GM23338 (cell line): ENCODE measurements around the gene GNAI1. TPM values are rescaled to one million over a fixed set of nuclear protein-coding genes. Genes with fewer than 3 reads are reported as not detected.

Experiments
- ATAC-seq: fragments of 200-7000 bp; cut with Tn5 transposase; 3 replicates; pipeline ENCODE4 v1.9.1; 2020
- DNase-seq: peaks from one replicate; pipeline ENCODE4 v3.0.0-alpha.2; 2015; ENCODE audit warnings: low spot score
- H2AFZ ChIP-seq: fragments of 200-600 bp; sonication (generic); 2 replicates; pipeline ENCODE4 v1.8.0; 2016; ENCODE audit warnings: antibody characterized with exemption, mild to moderate bottlenecking, moderate library complexity
- H3F3A ChIP-seq: fragments of 200-600 bp; sonication (generic); replicated peaks from 2 replicates; pipeline ENCODE4 v1.8.0; 2017; ENCODE audit warnings: antibody characterized with exemption, mixed run types, low read depth
- H3K27ac ChIP-seq: fragments of 200-600 bp; sonication (generic); 2 replicates; pipeline ENCODE4 v1.6.1; 2016; ENCODE audit warnings: low read depth
- H3K27me3 ChIP-seq: fragments of 200-600 bp; sonication (generic); 2 replicates; pipeline ENCODE4 v1.8.0; 2016; ENCODE audit warnings: mild to moderate bottlenecking, mixed run types, moderate library complexity; ENCODE audit not compliant: insufficient read depth
- H3K36me3 ChIP-seq: fragments of 200-600 bp; sonication (generic); 2 replicates; pipeline ENCODE4 v1.8.0; 2016; ENCODE audit warnings: mild to moderate bottlenecking; ENCODE audit not compliant: insufficient read depth
- H3K4me1 ChIP-seq: fragments of 200-600 bp; sonication (generic); 2 replicates; pipeline ENCODE4 v1.8.0; 2016; ENCODE audit warnings: mild to moderate bottlenecking, moderate library complexity; ENCODE audit not compliant: insufficient read depth
- H3K4me2 ChIP-seq: fragments of 200-600 bp; sonication (generic); 2 replicates; pipeline ENCODE4 v1.7.1; 2017; ENCODE audit warnings: mixed run types
- H3K4me3 ChIP-seq: fragments of 200-600 bp; sonication (generic); 2 replicates; pipeline ENCODE4 v1.6.1; 2016; ENCODE audit warnings: mixed run types
- H3K79me2 ChIP-seq: fragments of 200-600 bp; sonication (generic); replicated peaks from 2 replicates; pipeline ENCODE4 v1.8.0; 2017; ENCODE audit warnings: mild to moderate bottlenecking; ENCODE audit not compliant: insufficient read depth
- H3K9me2 ChIP-seq: fragments of 200-600 bp; sonication (generic); 2 replicates; pipeline ENCODE4 v1.8.0; 2017; ENCODE audit not compliant: insufficient read depth
- H4K20me1 ChIP-seq: fragments of 200-600 bp; sonication (generic); replicated peaks from 2 replicates; pipeline ENCODE4 v1.8.0; 2017; ENCODE audit warnings: mild to moderate bottlenecking; ENCODE audit not compliant: insufficient read depth
- H3K27ac Mint-ChIP-seq: 2 replicates; pipeline ENCODE4 v1.8.0; 2020; ENCODE audit warnings: inconsistent platforms, mild to moderate bottlenecking, moderate library complexity, mixed read lengths
- H3K27me3 Mint-ChIP-seq: 3 replicates; pipeline ENCODE4 v1.8.0; 2022; ENCODE audit warnings: low read depth, mild to moderate bottlenecking, moderate library complexity, mixed read lengths, inconsistent platforms; ENCODE audit not compliant: insufficient read depth, poor library complexity
- H3K36me3 Mint-ChIP-seq: 3 replicates; pipeline ENCODE4 v1.8.0; 2021; ENCODE audit warnings: low read depth, mild to moderate bottlenecking, inconsistent platforms, moderate library complexity, mixed read lengths
- H3K4me1 Mint-ChIP-seq: 3 replicates; pipeline ENCODE4 v1.8.0; 2020; ENCODE audit warnings: mild to moderate bottlenecking, inconsistent platforms, mixed read lengths
- H3K4me3 Mint-ChIP-seq: 3 replicates; pipeline ENCODE4 v1.8.0; 2021; ENCODE audit warnings: moderate library complexity, mild to moderate bottlenecking, inconsistent platforms, mixed read lengths
- H3K9me3 Mint-ChIP-seq: 3 replicates; pipeline ENCODE4 v1.8.0; 2020; ENCODE audit warnings: moderate library complexity, mild to moderate bottlenecking, inconsistent platforms, mixed read lengths
- CREB1 ChIP-seq: fragments of 250-450 bp; sonication (Bioruptor Pico); IDR thresholded peaks from 2 replicates; pipeline ENCODE4 v1.5.0; 2020; ENCODE audit warnings: low read depth, mild to moderate bottlenecking, moderate library complexity
- CTCF ChIP-seq, 2 experiments: fragments of 200-600 bp in 1 of 2; sonication (generic) in 1 of 2; conservative IDR thresholded peaks; 2 replicates each; pipeline versions ENCODE4 v1.5.1 to v1.6.1; 2016 to 2017; ENCODE audit warnings: antibody characterized with exemption in 2 of 2, low read depth in 2 of 2, mild to moderate bottlenecking in 2 of 2, moderate library complexity in 1 of 2
- ETS1 ChIP-seq: IDR thresholded peaks from 2 replicates; pipeline ENCODE4 v1.6.1; 2016; ENCODE audit warnings: antibody characterized with exemption
- EZH2phosphoT487 ChIP-seq: fragments of 200-600 bp; sonication (generic); IDR thresholded peaks from one replicate; pipeline ENCODE4 v1.8.1; 2018; ENCODE audit warnings: antibody characterized with exemption; ENCODE audit not compliant: unreplicated experiment
- JUNB ChIP-seq: IDR thresholded peaks from one replicate; pipeline ENCODE4 v1.6.1; 2016; ENCODE audit warnings: antibody characterized with exemption; ENCODE audit not compliant: unreplicated experiment
- NANOG ChIP-seq: IDR thresholded peaks from 2 replicates; pipeline ENCODE4 v1.6.1; 2016; ENCODE audit warnings: antibody characterized with exemption, borderline replicate concordance
- POLR2AphosphoS5 ChIP-seq: IDR thresholded peaks from 2 replicates; pipeline ENCODE4 v1.6.1; 2016; ENCODE audit warnings: antibody characterized with exemption, low read depth
- STAT1 ChIP-seq: IDR thresholded peaks from one replicate; pipeline ENCODE4 v1.6.1; 2016; ENCODE audit warnings: antibody characterized with exemption; ENCODE audit not compliant: unreplicated experiment
- ZNF331 ChIP-seq: fragments of 250-450 bp; sonication (Bioruptor Pico); IDR thresholded peaks from 2 replicates; pipeline ENCODE4 v1.5.0; 2020; ENCODE audit warnings: low read depth, mild to moderate bottlenecking, moderate library complexity
- ZNF462 ChIP-seq: fragments of 250-450 bp; sonication (Bioruptor Pico); IDR thresholded peaks from 2 replicates; pipeline ENCODE4 v1.5.0; 2020; ENCODE audit warnings: mild to moderate bottlenecking, moderate library complexity
- long read RNA-seq: library from polyadenylated mRNA; unstranded; transcript quantifications from one replicate; pipeline ENCODE4 v2.0.0, GENCODE V29; 2020; ENCODE audit not compliant: unreplicated experiment
- polyA plus RNA-seq: library from polyadenylated mRNA; unstranded; fragments of >200 nt; fragmentation: Nextera tagmentation; extraction: Ambion mirVana; gene quantifications from 2 replicates; pipeline ENCODE4 v1.2.1, GENCODE V29; 2016
- total RNA-seq: library from RNA; depleted of rRNA; stranded (reverse); fragments of >200 nt; shearing (Covaris generic); gene quantifications from 2 replicates; pipeline ENCODE4 v1.2.3, GENCODE V29; 2014; rRNA removed

GNAI1 gene
- total RNA-seq (26.8 and 31.3 TPM in 2 replicates), polyA plus RNA-seq (35.2 and 36.9 TPM in 2 replicates)
- long read RNA-seq, full-length matches to known transcripts, result 7 of 9 reads
- long read RNA-seq, partial matches to known transcripts, result 1 of 9 reads
- long read RNA-seq, other reads (novel, unspliced or antisense), result 1 of 9 reads

- Histone ChIP-seq H3K27ac (peak within 1 kb of the TSS; percentile 78; the same call in 1 of the 2 replicates), H3F3A (no peaks in the 10 kb centered on the region), H3K79me2 (peaks cover 43% of the 10 kb centered on the region), H3K36me3 (no peaks in the 10 kb centered on the region), H2AFZ (peak within 1 kb of the TSS; percentile 90), H3K4me1 (peaks cover 32% of the 10 kb centered on the region), H4K20me1 (peaks cover 4% of the 10 kb centered on the region; the same call in 1 of the 2 replicates), H3K4me2 (peak within 1 kb of the TSS; percentile 89), H3K27me3 (peaks cover 26% of the 10 kb centered on the region), H3K4me3 (peak within 1 kb of the TSS; percentile 77), H3K9me2 (no peaks in the 10 kb centered on the region)
- peaks cover 33% of the 10 kb centered on the region for H3K4me1 Mint-ChIP-seq
- DNase-seq (peak; percentile 84), ATAC-seq (peak; percentile 78)
- peak within 1 kb of the TSS; percentile 92 for H3K4me3 Mint-ChIP-seq
- TF ChIP-seq NANOG (no peak), EZH2phosphoT487 (no peak), JUNB (no peak), STAT1 (no peak), CREB1 (CRISPR knock-in tag) (0 out of 2 replicates have a peak, but pooled peaks have one; percentile 13), POLR2AphosphoS5 (peak; percentile 69), CTCF (conservative IDR thresholded peaks at IDR 0.05; ENCODE audit: low read depth in 2 of 2) (peak; percentile 55 to 69)
- H3K36me3 Mint-ChIP-seq, result no peaks in the 10 kb centered on the region; the same call in 2 of the 3 replicates
- peak within 1 kb of the TSS; percentile 79; the same call in 1 of the 2 replicates for H3K27ac Mint-ChIP-seq
- H3K9me3 Mint-ChIP-seq, result no peaks in the 10 kb centered on the region; the same call in 2 of the 3 replicates
- peaks cover 17% of the 10 kb centered on the region for H3K27me3 Mint-ChIP-seq
These were observed at the start of gene GNAI1 for GRCh38 chr7:80134536-80135308. TSS of gene GNAI1 (plus strand) at chr7:80134831. CDS start at chr7:80135161, 330 bp downstream.

- Histone ChIP-seq H3K4me3 (no peak overlapping the region), H3K4me1 (no peaks in the 10 kb centered on the region), H3K79me2 (no peaks in the 10 kb centered on the region), H3K4me2 (no peak overlapping the region), H3K27ac (no peak overlapping the region), H4K20me1 (no peaks in the 10 kb centered on the region), H3K27me3 (no peaks in the 10 kb centered on the region), H3K36me3 (no peaks in the 10 kb centered on the region), H3K9me2 (no peaks in the 10 kb centered on the region), H2AFZ (peak overlapping the region; percentile 47), H3F3A (no peaks in the 10 kb centered on the region)
- no peak overlapping the region for H3K27ac Mint-ChIP-seq
- H3K4me1 Mint-ChIP-seq, result no peaks in the 10 kb centered on the region
- no peaks in the 10 kb centered on the region for H3K9me3 Mint-ChIP-seq
- no peaks in the 10 kb centered on the region for H3K36me3 Mint-ChIP-seq
- no peaks in the 10 kb centered on the region for H3K27me3 Mint-ChIP-seq
- H3K4me3 Mint-ChIP-seq, result no peak overlapping the region
- DNase-seq, result no peak
- ATAC-seq, result peak; percentile 36; the same call in 2 of the 3 replicates
- TF ChIP-seq ZNF462 (no peak), POLR2AphosphoS5 (no peak), ZNF331 (CRISPR knock-in tag) (no peak), ETS1 (no peak), JUNB (no peak)
These were observed 47.4 kb upstream of the GNAI1 start for GRCh38 chr7:80087051-80087770.
